Nephron progenitor cell (in vitro differentiated cells): ENCODE data around the gene RNF217.
"Not testable (repeated sequence)": the region's sequence is repeated elsewhere in the genome, so short reads cannot be mapped to it uniquely, and the experiment has no call there.

Experiments used
- DNase-seq: peaks from one replicate; pipeline ENCODE4 v3.0.0; 2021
- H3K27ac Mint-ChIP-seq: 2 replicates; pipeline ENCODE4 v1.8.0; 2021; ENCODE audit warnings: mild to moderate bottlenecking, moderate library complexity, mixed read lengths
- H3K27me3 Mint-ChIP-seq: 2 replicates; pipeline ENCODE4 v1.8.0; 2021; ENCODE audit warnings: mild to moderate bottlenecking, low read depth, mixed read lengths; ENCODE audit not compliant: poor library complexity
- H3K36me3 Mint-ChIP-seq: 2 replicates; pipeline ENCODE4 v1.8.0; 2021; ENCODE audit warnings: low read depth, mixed read lengths
- H3K4me1 Mint-ChIP-seq: 2 replicates; pipeline ENCODE4 v1.8.0; 2021; ENCODE audit warnings: mixed read lengths
- H3K4me3 Mint-ChIP-seq: 2 replicates; pipeline ENCODE4 v1.8.0; 2021; ENCODE audit warnings: mild to moderate bottlenecking, moderate library complexity, mixed read lengths
- H3K9me3 Mint-ChIP-seq: 2 replicates; pipeline ENCODE4 v1.8.0; 2021; ENCODE audit warnings: mild to moderate bottlenecking, moderate library complexity, mixed read lengths
- CTCF ChIP-seq: fragments of 200-600 bp; sonication (generic); IDR thresholded peaks from 2 replicates; pipeline ENCODE4 v1.5.0; 2021; ENCODE audit warnings: antibody characterized with exemption

Gene RNF217

GRCh38 chr6:125022391-125022989 is 60.3 kb downstream of the RNF217 start:
- H3K4me3 Mint-ChIP-seq = no peak overlapping the region
- H3K27ac Mint-ChIP-seq = no peak overlapping the region
- no peak for TF ChIP-seq CTCF
- peaks cover under 1% of the 10 kb centered on the region for H3K9me3 Mint-ChIP-seq
- DNase-seq = no peak
- H3K4me1 Mint-ChIP-seq = peaks cover 26% of the 10 kb centered on the region
- no peaks in the 10 kb centered on the region for H3K27me3 Mint-ChIP-seq
- H3K36me3 Mint-ChIP-seq = peaks cover 8% of the 10 kb centered on the region

DNA sequence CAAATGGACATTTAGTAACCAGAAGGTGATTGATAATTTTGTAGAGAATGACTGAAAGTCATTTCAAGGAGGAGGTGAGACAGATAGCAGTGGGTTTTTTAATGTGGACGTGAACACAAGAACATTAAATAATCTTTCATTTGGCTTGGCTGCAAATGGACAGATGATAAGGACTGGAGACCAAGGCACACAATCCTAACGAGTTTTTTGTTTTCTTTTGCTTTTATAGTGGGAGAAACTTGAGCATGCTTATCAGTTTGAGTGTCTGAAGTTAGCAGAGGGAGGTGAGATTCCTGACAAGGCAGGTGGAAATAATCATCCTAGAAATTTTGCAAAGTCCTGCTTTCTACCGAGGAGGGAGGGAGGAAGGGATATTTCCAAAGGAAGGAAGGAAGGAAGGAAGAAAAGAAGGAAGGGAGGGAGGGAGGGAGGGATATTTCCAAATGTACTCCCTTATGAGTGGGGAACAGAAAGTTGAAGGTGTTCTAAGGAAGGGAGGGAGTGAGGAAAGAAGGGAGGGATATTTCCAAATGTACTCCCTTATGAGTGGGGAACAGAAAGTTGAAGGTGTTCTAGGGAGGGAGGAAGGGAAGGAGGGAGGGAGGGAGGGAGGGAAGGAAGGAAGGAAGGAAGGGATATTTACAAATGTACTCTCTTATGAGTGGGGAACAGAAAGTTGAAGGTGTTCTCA is 63.1 kb downstream of the RNF217 start:
- no peak for DNase-seq

DNA sequence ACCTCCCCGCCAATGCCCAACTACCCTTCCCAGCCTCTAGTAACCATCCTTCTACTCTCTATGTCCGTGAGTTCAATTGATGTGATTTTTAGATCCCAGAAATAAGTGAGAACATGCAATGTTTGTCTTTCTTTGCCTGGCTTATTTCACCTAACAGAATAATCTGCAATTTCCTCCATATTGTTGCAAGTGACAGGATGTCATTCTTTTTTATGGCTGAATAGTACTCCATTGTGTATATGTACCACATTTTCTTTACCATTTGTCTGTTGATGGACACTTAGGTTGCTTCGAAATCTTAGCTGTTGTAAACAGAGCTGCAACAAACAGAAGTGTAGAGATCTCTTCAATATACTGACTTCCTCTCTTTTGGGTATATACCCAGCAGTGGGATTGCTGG is 65.0 kb downstream of the RNF217 start:
- Mint-ChIP-seq H3K27me3 (no peaks in the 10 kb centered on the region), H3K4me3 (no peak overlapping the region), H3K9me3 (peaks cover 30% of the 10 kb centered on the region), H3K36me3 (peaks cover 41% of the 10 kb centered on the region), H3K27ac (no peak overlapping the region), H3K4me1 (no peaks in the 10 kb centered on the region)
- no peak for TF ChIP-seq CTCF
- DNase-seq = no peak

More for the DNA sequence above, 63.1 kb downstream of the RNF217 start:
- Mint-ChIP-seq H3K4me1 (peaks cover 3% of the 10 kb centered on the region), H3K9me3 (peaks cover 15% of the 10 kb centered on the region), H3K27ac (no peak overlapping the region), H3K36me3 (peaks cover 27% of the 10 kb centered on the region), H3K27me3 (no peaks in the 10 kb centered on the region), H3K4me3 (no peak overlapping the region)
- no peak for TF ChIP-seq CTCF

GRCh38 chr6:125030969-125031368 is 68.7 kb downstream of the RNF217 start:
- peaks cover 55% of the 10 kb centered on the region for H3K36me3 Mint-ChIP-seq
- H3K4me3 Mint-ChIP-seq = no peak overlapping the region
- no peaks in the 10 kb centered on the region for H3K27me3 Mint-ChIP-seq
- no peak for DNase-seq
- no peaks in the 10 kb centered on the region for H3K4me1 Mint-ChIP-seq
- TF ChIP-seq CTCF = no peak
- H3K27ac Mint-ChIP-seq = no peak overlapping the region
- peaks cover 52% of the 10 kb centered on the region for H3K9me3 Mint-ChIP-seq

GRCh38 chr6:125031385-125031784 is 69.1 kb downstream of the RNF217 start:
- DNase-seq = no peak
- Mint-ChIP-seq H3K27me3 (no peaks in the 10 kb centered on the region), H3K36me3 (peaks cover 55% of the 10 kb centered on the region), H3K4me3 (no peak overlapping the region), H3K27ac (no peak overlapping the region), H3K9me3 (peaks cover 54% of the 10 kb centered on the region), H3K4me1 (no peaks in the 10 kb centered on the region)
- TF ChIP-seq CTCF = no peak

DNA sequence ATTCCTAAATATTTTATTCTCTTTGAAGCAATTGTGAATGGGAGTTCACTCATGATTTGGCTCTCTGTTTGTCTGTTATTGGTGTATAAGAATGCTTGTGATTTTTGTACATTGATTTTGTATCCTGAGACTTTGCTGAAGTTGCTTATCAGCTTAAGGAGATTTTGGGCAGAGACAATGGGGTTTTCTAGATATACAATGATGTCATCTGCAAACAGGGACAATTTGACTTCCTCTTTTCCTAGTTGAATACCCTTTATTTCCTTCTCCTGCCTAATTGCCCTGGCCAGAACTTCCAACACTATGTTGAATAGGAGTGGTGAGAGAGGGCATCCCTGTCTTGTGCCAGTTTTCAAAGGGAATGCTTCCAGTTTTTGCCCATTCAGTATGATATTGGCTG is 72.7 kb downstream of the RNF217 start:
- not testable (repeated sequence) for H3K27me3 Mint-ChIP-seq, H3K4me1 Mint-ChIP-seq, H3K4me3 Mint-ChIP-seq, H3K27ac Mint-ChIP-seq, DNase-seq
- H3K36me3 Mint-ChIP-seq = peaks cover 56% of the 10 kb centered on the region
- peaks cover 55% of the 10 kb centered on the region for H3K9me3 Mint-ChIP-seq

DNA sequence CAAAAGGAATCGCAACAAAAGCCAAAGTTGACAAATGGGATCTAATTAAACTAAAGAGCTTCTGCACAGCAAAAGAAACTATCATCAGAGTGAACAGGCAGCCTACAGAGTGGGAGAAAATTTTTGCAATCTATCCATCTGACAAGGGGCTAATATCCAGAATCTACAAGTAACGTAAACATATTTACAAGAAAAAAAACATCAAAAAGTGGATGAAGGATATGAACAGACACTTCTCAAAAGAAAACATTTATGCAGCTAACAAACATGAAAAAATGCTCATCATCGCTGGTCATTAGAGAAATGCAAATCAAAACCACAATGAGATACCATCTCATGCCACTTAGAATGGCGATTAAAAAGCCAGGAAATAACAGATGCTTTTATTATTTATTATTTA is 74.2 kb downstream of the RNF217 start:
- H3K27me3 Mint-ChIP-seq, DNase-seq: not testable (repeated sequence)
- peaks cover 46% of the 10 kb centered on the region for H3K9me3 Mint-ChIP-seq

More for the DNA sequence above, 74.2 kb downstream of the RNF217 start:
- H3K27ac Mint-ChIP-seq, H3K4me3 Mint-ChIP-seq: not testable (repeated sequence)
- Mint-ChIP-seq H3K4me1 (peaks cover 11% of the 10 kb centered on the region), H3K36me3 (peaks cover 54% of the 10 kb centered on the region)
